Mucosa of stomach (tissue), 1 donor: ENCODE data around the gene FAM229A.

Source experiments
- H3K27me3 ChIP-seq: one replicate; pipeline ENCODE4 v1.7.0; 2013; ENCODE audit warnings: mild to moderate bottlenecking, low read length; ENCODE audit not compliant: control insufficient read depth, insufficient read depth
- H3K36me3 ChIP-seq: one replicate; pipeline ENCODE4 v1.7.0; 2013; ENCODE audit warnings: low read length; ENCODE audit not compliant: control insufficient read depth, insufficient read depth
- H3K4me1 ChIP-seq: one replicate; pipeline ENCODE4 v1.7.0; 2013; ENCODE audit warnings: mild to moderate bottlenecking, low read length; ENCODE audit not compliant: control insufficient read depth, insufficient read depth
- H3K4me3 ChIP-seq: one replicate; pipeline ENCODE4 v1.7.0; 2013; ENCODE audit warnings: low read length
- H3K9ac ChIP-seq: one replicate; pipeline ENCODE4 v1.7.0; 2013; ENCODE audit warnings: mild to moderate bottlenecking, low read length, moderate library complexity
- H3K9me3 ChIP-seq: one replicate; pipeline ENCODE4 v1.7.0; 2013; ENCODE audit warnings: mild to moderate bottlenecking, low read length, moderate library complexity; ENCODE audit not compliant: control insufficient read depth
- donor health status: Pancreatic carcinoma.

Gene FAM229A

DNA sequence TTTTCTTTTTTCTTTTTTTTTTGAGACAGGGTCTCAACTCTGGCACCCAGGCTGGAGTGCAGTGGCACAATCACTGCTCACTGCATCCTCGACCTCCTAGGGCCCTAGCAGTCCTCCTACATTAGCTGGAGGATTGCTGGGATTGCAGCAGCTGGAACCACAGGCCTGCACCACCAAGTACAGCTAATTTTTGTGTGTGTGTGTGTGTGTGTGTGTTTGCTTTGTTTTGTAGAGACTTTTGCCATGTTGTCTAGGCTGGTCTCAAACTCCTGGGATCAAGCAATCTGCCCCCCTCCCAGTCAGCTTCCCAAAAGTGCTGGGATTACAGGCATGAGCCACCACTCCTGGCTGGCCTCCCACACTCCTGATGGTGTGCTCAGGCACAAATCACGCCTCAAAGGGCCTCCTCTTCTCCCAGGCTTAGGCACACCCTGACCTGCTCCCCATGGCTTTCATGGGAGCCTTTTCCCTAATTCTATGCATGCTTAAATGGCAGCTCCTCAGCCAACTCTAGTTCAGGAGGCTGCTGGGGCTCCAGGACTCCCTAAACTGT is 9.4 kb downstream of the FAM229A start:
- Histone ChIP-seq H3K4me3 (no peak overlapping the region), H3K36me3 (no peaks in the 10 kb centered on the region), H3K9ac (no peak overlapping the region), H3K4me1 (peaks cover 21% of the 10 kb centered on the region), H3K9me3 (no peaks in the 10 kb centered on the region), H3K27me3 (no peaks in the 10 kb centered on the region)

DNA sequence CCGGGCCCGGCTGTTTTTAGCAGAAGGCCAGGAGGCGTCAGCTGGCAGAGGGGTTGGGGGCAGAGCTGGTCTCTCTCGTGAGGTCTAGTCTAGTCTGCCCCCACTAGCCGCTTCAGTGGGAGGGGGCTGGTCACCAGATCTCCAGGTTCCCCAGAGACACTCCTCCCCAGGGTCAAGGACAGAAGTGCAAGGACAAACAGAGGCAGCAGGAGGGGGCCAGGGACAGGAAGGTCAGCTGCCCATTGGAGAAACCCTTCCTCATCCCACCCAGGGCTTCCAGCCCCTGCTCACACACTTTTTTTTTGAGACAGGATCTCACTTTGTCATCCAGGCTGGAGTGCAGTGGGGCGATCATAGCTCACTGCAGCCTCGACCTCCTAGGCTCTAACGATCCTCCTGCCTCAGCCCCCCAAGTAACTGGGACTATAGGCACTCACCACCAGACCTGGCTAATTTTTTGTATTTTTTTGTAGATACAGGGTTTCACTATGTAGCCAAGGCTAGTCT is 10.0 kb downstream of the FAM229A start:
- no peaks in the 10 kb centered on the region for H3K36me3 ChIP-seq
- H3K27me3 ChIP-seq: no peaks in the 10 kb centered on the region
- H3K4me3 ChIP-seq: peak overlapping the region; percentile 23
- H3K4me1 ChIP-seq: peaks cover 21% of the 10 kb centered on the region
- peak overlapping the region; percentile 79 for H3K9ac ChIP-seq
- no peaks in the 10 kb centered on the region for H3K9me3 ChIP-seq

DNA sequence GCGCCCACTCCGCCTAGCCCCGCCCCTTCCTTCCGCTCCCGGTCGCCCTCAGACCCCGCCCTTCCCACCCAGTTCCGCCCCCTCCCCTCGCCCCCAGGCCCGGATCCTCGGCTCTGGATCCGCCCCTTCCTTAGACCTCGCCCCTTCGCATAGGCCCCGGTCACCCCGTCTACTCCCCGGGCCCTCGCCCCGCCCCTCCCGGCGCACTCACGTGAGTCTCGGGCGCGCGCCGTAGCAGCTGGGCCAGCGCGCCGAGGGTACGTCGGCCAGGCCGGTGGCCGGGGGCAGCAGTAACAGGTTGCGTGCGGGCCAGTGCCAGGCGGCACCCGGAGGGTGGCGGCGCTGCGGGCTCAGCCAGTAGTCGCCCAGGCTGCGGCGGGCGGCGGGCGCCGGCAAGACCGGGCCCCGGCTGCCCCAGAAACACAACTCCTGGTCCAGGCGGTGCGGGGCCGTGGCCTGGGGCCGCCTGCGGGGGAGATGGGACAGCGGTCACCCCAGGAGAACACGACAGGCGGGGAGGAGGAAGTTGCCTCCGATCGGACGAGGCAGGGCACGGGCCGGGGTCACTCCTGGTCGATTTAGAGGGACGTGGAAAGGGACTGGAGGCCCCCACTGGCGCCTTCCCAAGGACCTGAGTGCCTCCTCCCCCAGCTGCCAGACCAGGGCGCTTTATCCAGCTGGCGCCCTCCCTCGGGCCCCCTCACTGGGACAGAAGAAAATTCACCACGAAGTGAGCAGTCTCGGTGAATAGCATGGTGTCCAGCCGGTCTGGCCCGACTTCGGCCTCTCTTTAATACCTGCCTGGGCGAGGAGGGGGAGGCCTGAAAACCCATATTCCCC is 10.7 kb downstream of the FAM229A start:
- Histone ChIP-seq H3K4me3 (peak overlapping the region; percentile 23), H3K9ac (peak overlapping the region; percentile 79), H3K36me3 (no peaks in the 10 kb centered on the region), H3K27me3 (no peaks in the 10 kb centered on the region), H3K9me3 (no peaks in the 10 kb centered on the region), H3K4me1 (peaks cover 21% of the 10 kb centered on the region)

DNA sequence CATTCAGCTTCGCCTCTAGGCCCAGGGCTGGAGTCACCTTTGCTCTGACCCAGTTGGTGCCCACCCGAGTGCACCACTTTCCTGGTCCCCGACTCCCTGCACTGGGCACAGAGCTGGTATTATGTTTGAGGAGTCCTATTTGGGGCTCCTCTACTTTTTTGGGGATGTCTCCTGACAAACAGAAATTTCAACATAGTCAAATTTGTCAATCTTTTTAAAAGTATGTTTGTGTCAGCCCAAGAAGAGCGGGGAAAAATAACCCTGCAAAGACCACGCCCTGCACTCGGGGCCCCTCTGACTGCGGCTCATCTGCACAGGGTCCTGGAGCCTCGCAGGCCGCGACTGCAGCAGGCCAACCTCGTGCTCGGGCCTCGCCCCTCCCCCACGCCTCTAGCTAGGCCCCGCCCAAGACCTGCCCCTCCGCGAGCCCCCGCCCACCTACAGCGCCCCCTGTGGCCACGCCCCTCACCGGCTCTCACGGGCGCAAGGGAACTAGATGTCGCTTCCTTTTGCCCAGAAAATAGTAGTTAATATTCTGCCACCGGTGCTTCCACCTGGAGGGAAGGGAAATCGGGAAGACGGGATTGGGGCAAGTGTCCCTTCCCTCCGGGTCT is 11.4 kb downstream of the FAM229A start:
- peak overlapping the region; percentile 64 for H3K9ac ChIP-seq
- no peaks in the 10 kb centered on the region for H3K27me3 ChIP-seq
- H3K9me3 ChIP-seq: no peaks in the 10 kb centered on the region
- peak overlapping the region; percentile 23 for H3K4me3 ChIP-seq
- no peaks in the 10 kb centered on the region for H3K36me3 ChIP-seq
- H3K4me1 ChIP-seq: peaks cover 21% of the 10 kb centered on the region

DNA sequence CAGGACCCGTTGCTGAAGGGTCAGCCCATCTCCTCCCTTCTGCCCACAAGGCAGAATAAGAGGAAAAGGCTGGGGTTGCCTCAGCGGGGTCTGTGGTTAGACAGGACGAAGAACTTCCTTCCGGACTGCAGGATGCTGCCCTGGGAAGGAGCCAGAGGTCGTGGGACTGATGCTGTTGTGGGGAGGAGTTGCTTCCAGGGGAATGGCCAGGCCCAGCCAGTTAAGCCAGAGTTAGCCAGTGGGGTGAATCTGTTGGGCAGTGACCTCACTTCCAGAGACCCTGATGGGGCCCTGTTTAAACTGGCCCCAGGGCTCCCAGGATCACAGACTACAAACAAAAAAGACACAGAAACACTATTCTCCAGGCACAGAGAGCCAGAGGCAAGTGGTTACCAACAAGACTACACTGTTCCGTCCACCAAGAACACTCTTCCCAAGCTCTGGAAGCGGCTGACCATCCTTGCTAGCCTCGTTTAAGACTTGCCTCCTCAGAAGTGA is 13.0 kb downstream of the FAM229A start:
- Histone ChIP-seq H3K9me3 (no peaks in the 10 kb centered on the region), H3K4me3 (no peak overlapping the region), H3K9ac (no peak overlapping the region), H3K4me1 (peaks cover 29% of the 10 kb centered on the region), H3K36me3 (no peaks in the 10 kb centered on the region), H3K27me3 (no peaks in the 10 kb centered on the region)

DNA sequence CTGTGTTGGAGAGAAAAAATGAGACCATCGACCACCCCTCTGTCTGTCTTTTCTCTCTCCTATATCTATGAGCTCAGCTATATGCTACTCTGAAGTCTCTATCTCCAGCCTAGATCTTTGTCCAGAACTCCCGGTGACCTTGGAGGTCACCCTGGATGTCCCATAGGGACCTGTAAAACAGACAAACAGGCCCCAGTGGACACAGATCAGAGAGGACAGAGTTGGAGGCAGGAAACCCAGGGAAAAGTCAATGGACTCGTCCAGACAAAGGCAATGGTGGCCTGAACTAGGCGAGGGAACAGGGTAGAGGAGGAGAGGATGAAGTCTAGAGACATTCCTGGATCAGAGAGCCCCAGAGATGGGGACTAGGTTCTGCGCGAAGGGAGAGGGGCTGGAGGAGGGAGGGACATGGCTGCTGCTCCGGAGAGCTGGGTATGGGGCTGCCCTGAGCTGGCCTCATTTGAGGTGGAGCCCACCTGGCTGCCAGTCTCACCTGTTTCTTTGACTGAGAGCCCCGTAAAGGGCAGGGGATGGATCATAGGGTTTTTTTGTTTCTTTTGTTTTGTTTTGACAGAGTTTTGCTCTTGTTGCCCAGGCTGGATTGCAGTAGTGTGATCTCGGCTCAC is 15.6 kb downstream of the FAM229A start:
- Histone ChIP-seq H3K27me3 (no peaks in the 10 kb centered on the region), H3K4me1 (peaks cover 18% of the 10 kb centered on the region), H3K4me3 (no peak overlapping the region), H3K36me3 (no peaks in the 10 kb centered on the region), H3K9me3 (no peaks in the 10 kb centered on the region), H3K9ac (no peak overlapping the region)

DNA sequence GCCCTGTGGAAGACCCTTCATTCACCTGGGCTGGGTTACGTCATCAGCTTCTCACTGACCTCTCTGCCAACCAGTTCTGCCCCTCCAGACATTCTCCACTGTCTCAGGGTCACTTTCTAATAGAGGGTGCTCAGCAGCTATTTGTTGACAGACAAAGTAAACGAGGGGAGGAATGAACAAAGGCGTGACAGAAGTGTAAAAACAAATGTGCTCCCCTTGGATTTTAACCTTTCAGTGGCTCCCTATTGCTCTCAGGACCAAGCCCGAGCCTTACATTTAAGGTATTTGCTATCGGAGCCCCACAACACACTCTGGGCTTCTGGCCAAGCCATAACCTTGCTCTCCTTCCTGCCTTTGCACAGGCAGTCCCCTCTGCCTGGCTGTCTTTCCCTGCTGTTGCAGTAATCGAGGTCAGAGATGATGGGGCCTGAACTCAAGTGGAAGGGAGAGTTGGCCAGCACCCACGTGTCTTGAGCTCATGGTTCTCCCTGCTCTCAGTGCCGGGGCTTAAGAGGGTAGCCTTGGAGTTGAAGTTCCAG is 16.9 kb downstream of the FAM229A start:
- Histone ChIP-seq H3K4me1 (peaks cover 20% of the 10 kb centered on the region), H3K4me3 (no peak overlapping the region), H3K9me3 (no peaks in the 10 kb centered on the region), H3K36me3 (no peaks in the 10 kb centered on the region), H3K9ac (no peak overlapping the region), H3K27me3 (no peaks in the 10 kb centered on the region)

DNA sequence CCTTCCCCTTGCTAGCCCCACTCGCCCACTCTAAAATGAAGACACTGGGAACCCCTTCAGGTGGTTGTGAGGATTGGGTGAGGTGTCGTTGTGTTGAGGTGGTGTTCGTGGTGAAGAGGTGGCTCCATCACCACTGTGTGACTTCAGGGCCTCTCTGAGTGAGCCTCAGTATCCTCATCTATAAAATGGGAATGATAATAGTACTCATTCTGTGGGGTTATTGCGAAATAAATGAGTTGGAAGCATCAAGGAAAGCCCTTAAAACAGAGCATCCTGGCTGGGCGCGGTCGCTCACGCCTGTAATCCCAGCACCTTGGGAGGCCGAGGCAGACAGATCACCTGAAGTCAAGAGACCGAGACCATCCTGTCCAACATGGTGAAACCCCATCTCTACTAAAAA is 19.6 kb downstream of the FAM229A start:
- Histone ChIP-seq H3K9ac (no peak overlapping the region), H3K4me3 (no peak overlapping the region), H3K4me1 (peaks cover 37% of the 10 kb centered on the region), H3K36me3 (no peaks in the 10 kb centered on the region), H3K9me3 (no peaks in the 10 kb centered on the region), H3K27me3 (no peaks in the 10 kb centered on the region)

DNA sequence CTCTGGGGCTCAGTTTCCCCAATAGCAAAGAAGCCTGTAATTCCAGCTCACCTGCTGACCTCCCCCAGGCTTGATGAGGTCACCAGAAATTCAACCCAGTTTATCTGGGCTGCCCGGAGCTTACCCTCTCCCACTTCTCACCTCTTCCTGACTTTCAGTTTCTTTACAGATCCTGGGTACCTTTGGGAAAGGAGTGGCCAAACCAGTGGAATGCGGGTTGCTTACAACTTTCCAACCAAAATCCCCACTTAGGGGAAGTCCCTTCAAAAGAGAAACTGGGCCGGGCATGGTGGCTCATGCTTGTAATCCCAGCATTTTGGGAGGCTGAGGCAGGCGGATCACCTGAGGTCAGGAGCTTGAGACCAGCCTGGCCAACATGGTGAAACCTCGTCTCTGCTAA is 20.3 kb downstream of the FAM229A start:
- peaks cover 44% of the 10 kb centered on the region for H3K4me1 ChIP-seq
- no peaks in the 10 kb centered on the region for H3K9me3 ChIP-seq
- no peak overlapping the region for H3K9ac ChIP-seq

DNA sequence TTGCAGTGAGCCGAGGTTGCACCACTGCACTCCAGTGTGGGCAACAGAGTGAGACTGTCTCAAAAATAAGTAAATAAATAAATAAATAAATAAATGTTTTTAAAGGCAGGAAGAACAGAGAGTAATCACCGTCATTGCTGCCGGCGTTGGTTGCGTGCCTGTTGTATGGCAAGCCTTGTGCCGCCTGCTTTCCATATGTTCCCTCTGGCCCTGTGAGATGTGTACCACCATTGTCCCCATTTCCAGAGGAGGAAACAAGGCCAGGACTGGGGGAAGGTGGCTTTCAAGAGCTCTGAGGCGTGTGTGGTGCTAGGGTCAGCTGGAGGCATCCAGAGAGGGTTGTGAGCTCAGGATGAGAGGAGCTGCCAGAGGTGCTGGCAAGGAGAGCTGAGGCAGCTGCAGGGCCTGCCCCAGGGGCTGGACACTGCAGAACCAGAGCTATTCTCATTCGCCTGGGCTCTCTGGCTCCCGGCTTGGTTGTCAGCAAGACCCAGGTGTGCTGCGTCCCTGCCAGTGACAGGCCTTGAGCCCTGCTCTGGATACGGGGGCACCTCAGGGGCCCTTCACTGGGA is 21.0 kb downstream of the FAM229A start:
- peaks cover 49% of the 10 kb centered on the region for H3K4me1 ChIP-seq
- H3K27me3 ChIP-seq: no peaks in the 10 kb centered on the region
- H3K36me3 ChIP-seq: no peaks in the 10 kb centered on the region
- no peaks in the 10 kb centered on the region for H3K9me3 ChIP-seq
- no peak overlapping the region for H3K9ac ChIP-seq
- no peak overlapping the region for H3K4me3 ChIP-seq

More for the DNA sequence above, 20.3 kb downstream of the FAM229A start:
- H3K4me3 ChIP-seq: no peak overlapping the region
- no peaks in the 10 kb centered on the region for H3K36me3 ChIP-seq
- H3K27me3 ChIP-seq: no peaks in the 10 kb centered on the region

DNA sequence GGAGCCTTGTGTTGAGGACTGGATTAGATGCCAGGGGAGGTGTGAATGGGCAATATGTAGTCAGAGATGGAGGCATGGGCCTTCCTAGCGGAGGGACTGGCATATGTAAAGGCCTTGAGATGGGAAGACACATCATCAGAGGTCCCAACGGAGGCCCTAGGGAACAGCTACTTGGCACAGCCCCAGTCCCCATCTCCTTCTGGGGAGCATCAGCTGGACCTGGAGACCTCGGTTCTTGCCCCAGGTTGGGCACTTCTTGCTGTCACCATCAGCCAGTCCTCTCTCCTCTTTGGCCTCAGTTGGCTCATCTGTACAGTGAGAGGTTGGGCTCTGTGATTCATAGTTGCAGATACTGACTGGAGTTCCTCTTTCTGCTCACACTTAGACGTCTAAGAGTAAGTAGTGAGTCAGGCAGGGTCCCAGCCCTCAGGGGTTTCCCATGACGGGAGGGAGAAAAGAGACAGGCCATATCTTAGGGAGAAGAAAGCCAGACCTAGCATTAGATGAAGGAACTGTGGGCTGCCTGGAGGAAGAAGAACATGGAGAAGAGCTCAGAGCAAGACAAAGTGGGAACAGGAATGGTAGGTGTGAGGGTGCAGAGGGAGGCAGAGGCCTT is 22.8 kb downstream of the FAM229A start:
- no peaks in the 10 kb centered on the region for H3K36me3 ChIP-seq
- H3K27me3 ChIP-seq: no peaks in the 10 kb centered on the region
- no peaks in the 10 kb centered on the region for H3K9me3 ChIP-seq
- peaks cover 50% of the 10 kb centered on the region for H3K4me1 ChIP-seq
- no peak overlapping the region for H3K4me3 ChIP-seq
- no peak overlapping the region for H3K9ac ChIP-seq
